HEK293T (cell line): Measurements from ENCODE around the gene PDZD2.

ENCODE experiments used
- CTCF ChIA-PET: fragments of 350-600 bp; formaldehyde crosslinking; extraction: SDS; loops from one replicate; lab custom pipeline; 2021; ENCODE audit warnings: antibody characterized with exemption, inconsistent platforms; lab: Yijun Ruan, JAX
- POLR2A ChIA-PET: fragments of 350-600 bp; formaldehyde crosslinking; extraction: SDS; loops from one replicate; lab custom pipeline; 2020; ENCODE audit warnings: antibody characterized with exemption, inconsistent platforms; lab: Yijun Ruan, JAX
- DNase-seq: peaks from one replicate; pipeline ENCODE4 v3.0.0; 2012; ENCODE audit warnings: mixed read lengths; ENCODE audit errors: extremely low spot score
- ARNT ChIP-seq: fragments of 450-650 bp; IDR thresholded peaks from 2 replicates; pipeline ENCODE4 v1.6.1; 2017; ENCODE audit warnings: mild to moderate bottlenecking
- BHLHE40 ChIP-seq: fragments of 450-650 bp; IDR thresholded peaks from 2 replicates; pipeline ENCODE4 v1.6.1; 2016; ENCODE audit warnings: mild to moderate bottlenecking, moderate library complexity, borderline replicate concordance
- CTBP1 ChIP-seq: fragments of 450-650 bp; IDR thresholded peaks from 2 replicates; pipeline ENCODE4 v1.6.1; 2016; ENCODE audit warnings: borderline replicate concordance
- ELF4 ChIP-seq: fragments of 450-650 bp; IDR thresholded peaks from 2 replicates; pipeline ENCODE4 v1.6.1; 2017; ENCODE audit warnings: antibody characterized with exemption
- FOXA1 ChIP-seq: fragments of 450-650 bp; IDR thresholded peaks from 2 replicates; pipeline ENCODE4 v1.6.1; 2016; ENCODE audit warnings: mild to moderate bottlenecking
- FOXK2 ChIP-seq: fragments of 450-650 bp; IDR thresholded peaks from 2 replicates; pipeline ENCODE4 v1.6.1; 2016; ENCODE audit warnings: mild to moderate bottlenecking
- FOXM1 ChIP-seq: fragments of 450-650 bp; IDR thresholded peaks from 2 replicates; pipeline ENCODE4 v1.6.1; 2017; ENCODE audit warnings: mild to moderate bottlenecking, borderline replicate concordance
- HDGF ChIP-seq: fragments of 450-650 bp; IDR thresholded peaks from 2 replicates; pipeline ENCODE4 v1.6.1; 2017; ENCODE audit warnings: antibody characterized with exemption, borderline replicate concordance
- L3MBTL2 ChIP-seq: fragments of 450-650 bp; conservative IDR thresholded peaks from 2 replicates; pipeline ENCODE4 v1.6.1; 2016; ENCODE audit warnings: mild to moderate bottlenecking
- LEF1 ChIP-seq: fragments of 450-650 bp; IDR thresholded peaks from 2 replicates; pipeline ENCODE4 v1.6.1; 2017; ENCODE audit warnings: mild to moderate bottlenecking, borderline replicate concordance
- NFRKB ChIP-seq: fragments of 450-650 bp; IDR thresholded peaks from 2 replicates; pipeline ENCODE4 v1.6.1; 2016; ENCODE audit warnings: mild to moderate bottlenecking, moderate library complexity
- SP1 ChIP-seq: fragments of 450-650 bp; IDR thresholded peaks from 2 replicates; pipeline ENCODE4 v1.6.1; 2017
- SUZ12 ChIP-seq: fragments of 450-650 bp; IDR thresholded peaks from 2 replicates; pipeline ENCODE4 v1.6.1; 2016; ENCODE audit warnings: mild to moderate bottlenecking
- TARDBP ChIP-seq: fragments of 450-650 bp; IDR thresholded peaks from 2 replicates; pipeline ENCODE4 v1.6.1; 2016
- ZNF384 ChIP-seq: fragments of 450-650 bp; IDR thresholded peaks from 2 replicates; pipeline ENCODE4 v1.6.1; 2016
- TF ChIP-seq, protein P1 (sequence below): fragments of 450-650 bp; IDR thresholded peaks from 2 replicates; pipeline ENCODE4 v1.6.1; 2016

The PDZD2 gene

GRCh38 chr5:31824869-31825517 lies 186.1 kb downstream of the PDZD2 start:
- TF ChIP-seq BHLHE40 (no peak), FOXK2 (no peak), ARNT (no peak), ZNF384 (no peak), FOXM1 (no peak), ELF4 (no peak), CTBP1 (no peak), SUZ12 (no peak)
- no peak for DNase-seq
- CTCF ChIA-PET: interaction anchor here (0.5 to 3.1 kb wide), 8 partner anchors 12 to 1700 kb away, joined by 3 to 28 read pairs (median 4); no protein-coding TSS in a partner anchor
- POLR2A ChIA-PET: no interaction called here

- DNase-seq: peak; percentile 57
- POLR2A ChIA-PET: no interaction called here
- CTCF ChIA-PET: interaction anchor here (0.5 to 3.1 kb wide), 9 partner anchors 13 to 1699 kb away, joined by 3 to 28 read pairs (median 4); no protein-coding TSS in a partner anchor
- no peak for TF ChIP-seq FOXA1
- no peak for TF ChIP-seq ZNF384
- no peak for TF ChIP-seq FOXM1
- no peak for TF ChIP-seq NFRKB
- TF ChIP-seq ELF4: no peak
- TF ChIP-seq TARDBP: no peak
- no peak for TF ChIP-seq FOXK2
- no peak for TF ChIP-seq SUZ12
- TF ChIP-seq SP1: no peak
- no peak for TF ChIP-seq LEF1
- TF ChIP-seq, protein P1, sequence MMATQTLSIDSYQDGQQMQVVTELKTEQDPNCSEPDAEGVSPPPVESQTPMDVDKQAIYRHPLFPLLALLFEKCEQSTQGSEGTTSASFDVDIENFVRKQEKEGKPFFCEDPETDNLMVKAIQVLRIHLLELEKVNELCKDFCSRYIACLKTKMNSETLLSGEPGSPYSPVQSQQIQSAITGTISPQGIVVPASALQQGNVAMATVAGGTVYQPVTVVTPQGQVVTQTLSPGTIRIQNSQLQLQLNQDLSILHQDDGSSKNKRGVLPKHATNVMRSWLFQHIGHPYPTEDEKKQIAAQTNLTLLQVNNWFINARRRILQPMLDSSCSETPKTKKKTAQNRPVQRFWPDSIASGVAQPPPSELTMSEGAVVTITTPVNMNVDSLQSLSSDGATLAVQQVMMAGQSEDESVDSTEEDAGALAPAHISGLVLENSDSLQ: no peak
- no peak for TF ChIP-seq ARNT
- no peak for TF ChIP-seq HDGF
- TF ChIP-seq BHLHE40: no peak
These were observed 186.7 kb downstream of the PDZD2 start for GRCh38 chr5:31825518-31826068.

DNA sequence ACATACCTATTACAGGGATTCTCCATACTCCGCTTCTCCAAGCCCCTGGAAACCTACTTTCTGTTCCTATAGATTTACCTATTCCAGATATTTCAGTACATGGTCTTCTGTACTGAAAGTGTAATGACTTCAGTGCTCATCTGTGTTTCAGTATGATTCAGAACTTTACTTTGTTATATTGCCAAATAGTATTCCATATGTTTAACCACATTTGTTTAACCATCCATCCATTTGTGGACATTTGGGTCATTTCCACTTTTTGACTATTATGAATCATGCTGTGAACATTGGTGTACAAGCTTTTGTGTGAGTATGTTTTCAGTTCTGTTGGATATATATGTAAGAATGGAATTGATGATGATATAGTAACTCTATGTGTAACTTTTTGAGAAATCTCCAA lies 188.9 kb downstream of the PDZD2 start:
- ChIA-PET CTCF (interaction anchor here (1.2 kb wide), 1 partner anchor 265 kb away, joined by 3 read pairs; no protein-coding TSS in a partner anchor), POLR2A (no interaction called here)
- no peak for DNase-seq
- TF ChIP-seq TARDBP: no peak
- no peak for TF ChIP-seq SP1

- DNase-seq: no peak
- POLR2A ChIA-PET: no interaction called here
- CTCF ChIA-PET: no interaction called here
- no peak for TF ChIP-seq L3MBTL2
These were observed 194.0 kb downstream of the PDZD2 start for GRCh38 chr5:31832966-31833365.

- no peak for DNase-seq
- ChIA-PET POLR2A (no interaction called here), CTCF (no interaction called here)
- TF ChIP-seq BHLHE40 (no peak), LEF1 (no peak), ARNT (no peak), SUZ12 (no peak), L3MBTL2 (no peak), ELF4 (no peak), FOXM1 (no peak)
These were observed 194.8 kb downstream of the PDZD2 start for GRCh38 chr5:31833710-31834109.

DNA sequence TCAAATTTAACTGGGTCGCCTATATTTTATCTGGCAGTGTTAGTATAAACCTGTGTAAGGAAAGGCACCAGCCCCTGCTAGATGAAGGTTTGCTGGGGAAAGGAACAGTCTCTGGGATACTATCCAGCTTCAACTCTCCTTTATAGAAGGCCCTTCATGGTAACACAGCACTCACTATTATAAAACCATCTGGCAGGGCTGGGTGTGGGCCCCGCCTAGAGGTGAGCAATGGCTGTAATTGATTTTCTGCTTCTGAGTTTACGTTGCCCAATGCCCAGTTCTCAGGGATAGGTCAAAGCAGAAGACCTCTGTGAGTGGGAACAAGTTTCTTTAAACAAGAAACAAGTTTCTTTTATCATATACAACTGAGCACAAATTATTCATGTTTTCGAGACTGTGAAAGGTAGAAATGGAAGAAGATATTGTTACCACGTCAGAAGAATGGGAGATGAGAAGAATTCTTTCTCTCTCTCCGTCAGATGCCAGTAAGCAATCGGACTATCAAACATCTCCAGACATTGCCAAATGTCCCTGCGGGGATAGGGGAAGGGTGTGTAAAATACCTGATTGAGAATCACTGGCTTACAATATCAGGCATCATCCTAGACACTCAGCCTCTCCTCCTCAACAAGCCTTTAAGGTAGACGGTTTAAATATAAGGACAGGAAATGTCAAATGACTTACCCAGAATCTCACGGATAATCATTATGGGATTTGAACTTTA lies 205.9 kb downstream of the PDZD2 start:
- no peak for TF ChIP-seq LEF1
- no peak for TF ChIP-seq ELF4
- no peak for TF ChIP-seq FOXM1
- no peak for TF ChIP-seq HDGF
- no peak for TF ChIP-seq FOXA1
- no peak for TF ChIP-seq TARDBP
- TF ChIP-seq ARNT: no peak
- no peak for TF ChIP-seq CTBP1
- no peak for TF ChIP-seq SP1
- TF ChIP-seq ZNF384: no peak
- no peak for TF ChIP-seq FOXK2
- TF ChIP-seq L3MBTL2: no peak
- no peak for TF ChIP-seq BHLHE40
- TF ChIP-seq, protein P1: no peak
- no peak for TF ChIP-seq NFRKB
- TF ChIP-seq SUZ12: no peak
- ChIA-PET CTCF (no interaction called here), POLR2A (interaction anchor here (0.8 kb wide), 1 partner anchor 600 kb away, joined by 3 read pairs; no protein-coding TSS in a partner anchor)
- DNase-seq: no peak

- ChIA-PET POLR2A (interaction anchor here (0.8 kb wide), 1 partner anchor 10 kb away, joined by 4 read pairs; no protein-coding TSS in a partner anchor), CTCF (no interaction called here)
- no peak for TF ChIP-seq ELF4
- no peak for TF ChIP-seq BHLHE40
- no peak for TF ChIP-seq ARNT
- TF ChIP-seq NFRKB: no peak
- no peak for TF ChIP-seq CTBP1
- no peak for TF ChIP-seq LEF1
- TF ChIP-seq TARDBP: no peak
- TF ChIP-seq L3MBTL2: no peak
- TF ChIP-seq FOXK2: no peak
- TF ChIP-seq SP1: no peak
- TF ChIP-seq SUZ12: no peak
- no peak for TF ChIP-seq FOXA1
- TF ChIP-seq HDGF: no peak
- TF ChIP-seq ZNF384: no peak
- TF ChIP-seq, protein P1: no peak
- no peak for DNase-seq
These were observed 206.4 kb downstream of the PDZD2 start for GRCh38 chr5:31845361-31845760.
